ENCODE results near the gene ALPG.
"Not testable (repeated sequence)": the region's sequence is repeated elsewhere in the genome, so short reads cannot be mapped to it uniquely, and the experiment has no call there.

Gene ALPG

DNA sequence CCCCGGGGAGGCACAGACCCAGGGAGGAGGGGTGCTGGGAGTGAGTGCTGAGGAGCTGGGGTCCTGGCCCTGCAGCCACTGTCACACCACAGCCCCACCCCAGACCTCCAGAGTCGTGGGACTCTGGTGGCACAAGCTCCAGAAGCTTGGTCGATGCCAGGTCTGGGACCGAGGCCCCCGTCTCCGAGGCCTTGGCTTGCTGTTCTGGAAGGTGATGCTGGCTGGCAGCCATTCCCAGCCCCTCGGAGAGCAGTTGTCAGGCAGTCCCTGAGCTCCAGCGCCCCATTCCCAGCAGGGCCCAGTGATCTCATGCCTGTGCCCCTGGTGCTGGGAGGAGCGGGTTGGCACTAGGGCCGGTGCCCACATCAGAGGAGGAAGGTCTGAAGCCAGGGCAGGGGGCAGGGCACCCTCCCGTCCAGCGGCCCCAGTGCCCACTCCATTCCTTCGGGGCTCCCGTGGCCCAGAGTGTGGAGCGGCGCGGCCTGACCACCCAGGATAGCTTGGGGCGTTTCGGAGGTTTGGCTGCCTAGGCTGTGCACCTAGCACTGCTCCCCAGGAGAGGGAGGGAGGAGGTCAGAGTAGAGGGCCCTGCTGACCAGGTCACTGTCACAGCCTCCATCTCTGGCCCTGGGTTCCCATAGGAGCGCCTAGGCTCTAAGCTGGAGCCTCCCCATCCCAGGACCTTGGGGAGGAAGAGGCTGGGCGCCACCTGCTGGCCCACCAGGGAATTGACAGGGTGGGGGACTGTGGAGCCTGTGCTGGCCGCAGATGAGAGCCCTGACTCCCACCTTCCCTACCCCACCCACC, 32.5 kb downstream of the ALPG start:
- peak in 1 of 4 experiments; percentile 42 for DNase-seq (ENCODE audit: low read depth in 4 of 4, low spot score in 1 of 4)

- no peak for DNase-seq (ENCODE audit: low read depth in 4 of 4, low spot score in 1 of 4)
Observed at GRCh38 chr2:232439758-232440135, 33.1 kb downstream of the ALPG start.

DNA sequence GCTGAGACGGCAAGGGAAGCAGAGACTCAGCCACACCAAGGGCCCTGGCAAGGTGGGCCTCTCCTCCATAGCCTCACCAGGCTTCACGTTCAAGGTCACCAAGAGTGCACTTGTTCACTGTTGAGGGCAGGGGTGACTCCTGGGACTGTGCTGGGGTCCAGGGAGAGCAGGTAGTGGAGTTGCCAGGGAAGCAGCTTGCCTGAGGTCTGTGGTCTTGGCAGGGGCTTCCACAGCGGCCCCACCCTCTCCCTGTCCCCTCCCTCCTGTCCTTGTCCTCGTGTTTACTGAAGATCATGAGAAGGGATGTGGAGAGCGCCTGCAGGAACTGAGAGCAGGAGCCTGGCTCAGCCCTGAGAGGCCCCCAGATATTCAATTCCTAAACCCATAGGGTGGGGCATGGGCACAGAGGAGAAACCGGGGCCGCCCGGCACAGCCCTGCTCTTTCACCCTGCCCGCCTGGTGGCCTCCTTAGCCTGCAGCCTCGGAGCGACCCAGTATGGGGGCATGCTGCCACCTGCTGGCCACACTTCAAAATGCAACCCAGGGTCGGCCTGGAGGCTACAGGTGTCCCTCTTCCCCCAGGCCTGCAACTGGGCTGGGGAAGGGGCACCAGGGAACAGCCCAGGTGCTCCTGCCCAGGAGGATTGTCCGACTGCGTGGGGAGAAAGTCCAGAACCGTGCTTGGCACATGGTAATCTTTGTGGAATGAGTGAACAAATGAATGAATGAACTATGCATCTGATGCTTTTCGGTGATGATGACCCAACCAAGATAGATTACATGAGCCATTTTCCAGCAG, 33.8 kb downstream of the ALPG start:
- peak; percentile 78 to 94 (median 83) for DNase-seq (ENCODE audit: low read depth in 4 of 4, low spot score in 1 of 4)

GRCh38 chr2:232441147-232441651, 34.6 kb downstream of the ALPG start:
- DNase-seq (ENCODE audit: low read depth in 4 of 4, low spot score in 1 of 4): no peak

- not testable (repeated sequence) for DNase-seq (ENCODE audit: low read depth in 4 of 4, low spot score in 1 of 4)
Observed at GRCh38 chr2:232441922-232442321, 35.3 kb downstream of the ALPG start.

GRCh38 chr2:232442431-232442830, 35.8 kb downstream of the ALPG start:
- not testable (repeated sequence) for DNase-seq (ENCODE audit: low read depth in 4 of 4, low spot score in 1 of 4)

DNA sequence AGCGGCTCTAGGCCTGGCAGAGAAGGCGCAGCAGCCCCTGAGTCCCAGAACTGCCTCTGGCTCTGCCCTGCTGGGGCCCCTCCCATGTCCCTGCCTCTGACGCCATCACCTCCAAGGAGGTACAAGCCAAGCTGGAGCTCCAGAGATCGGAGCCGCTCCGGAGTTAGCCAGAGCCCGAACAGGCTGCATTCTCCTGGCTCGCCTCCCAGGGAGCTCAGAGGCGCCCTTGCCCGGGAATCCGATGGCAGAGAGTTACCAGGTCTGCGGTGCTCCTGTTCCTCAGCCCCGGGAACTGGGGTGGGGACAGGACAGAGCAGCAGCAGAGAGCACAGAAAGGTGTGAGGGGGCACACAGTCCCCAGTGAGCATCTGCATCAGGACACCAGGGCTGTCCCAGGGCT, 36.4 kb downstream of the ALPG start:
- DNase-seq (ENCODE audit: low read depth in 4 of 4, low spot score in 1 of 4): not testable (repeated sequence)

- not testable (repeated sequence) for DNase-seq (ENCODE audit: low read depth in 4 of 4, low spot score in 1 of 4)
Observed at GRCh38 chr2:232443669-232444408, 37.2 kb downstream of the ALPG start.

- DNase-seq (ENCODE audit: low read depth in 4 of 4, low spot score in 1 of 4): peak; percentile 62 to 73 (median 64)
Observed at GRCh38 chr2:232444409-232445148, 37.9 kb downstream of the ALPG start.

- not testable (repeated sequence) for DNase-seq (ENCODE audit: low read depth in 4 of 4, low spot score in 1 of 4)
Observed at GRCh38 chr2:232445149-232445885, 38.7 kb downstream of the ALPG start.

GRCh38 chr2:232446266-232446777, 39.7 kb downstream of the ALPG start:
- not testable (repeated sequence) for DNase-seq (ENCODE audit: low read depth in 4 of 4, low spot score in 1 of 4)

DNA sequence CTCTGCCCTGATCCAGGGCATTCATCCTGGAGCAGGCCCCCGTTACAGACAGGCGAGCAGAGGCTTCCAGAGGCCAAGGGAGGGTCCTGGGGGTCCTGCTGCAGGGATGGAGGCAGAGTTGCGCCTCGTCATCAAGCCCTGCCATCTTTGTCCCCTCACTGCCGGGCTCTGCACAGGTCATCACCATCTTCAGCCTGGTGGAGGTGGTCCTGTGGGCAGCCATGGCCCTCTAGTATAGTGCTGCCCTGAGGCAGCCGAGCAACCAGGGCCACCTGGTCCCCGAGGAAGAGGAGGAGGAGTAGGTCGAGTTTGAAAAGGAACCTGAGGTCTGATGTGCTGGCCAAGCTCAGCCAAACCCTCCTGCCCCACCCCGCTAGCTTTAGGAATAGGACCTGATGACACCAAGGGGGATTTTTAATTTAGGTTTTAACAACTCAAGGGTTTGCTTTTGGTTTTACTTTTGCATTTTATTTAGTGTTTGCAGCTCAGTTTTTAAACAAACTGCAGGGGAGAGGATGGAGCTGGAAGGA, 40.5 kb downstream of the ALPG start:
- DNase-seq (ENCODE audit: low read depth in 4 of 4, low spot score in 1 of 4): no peak

DNA sequence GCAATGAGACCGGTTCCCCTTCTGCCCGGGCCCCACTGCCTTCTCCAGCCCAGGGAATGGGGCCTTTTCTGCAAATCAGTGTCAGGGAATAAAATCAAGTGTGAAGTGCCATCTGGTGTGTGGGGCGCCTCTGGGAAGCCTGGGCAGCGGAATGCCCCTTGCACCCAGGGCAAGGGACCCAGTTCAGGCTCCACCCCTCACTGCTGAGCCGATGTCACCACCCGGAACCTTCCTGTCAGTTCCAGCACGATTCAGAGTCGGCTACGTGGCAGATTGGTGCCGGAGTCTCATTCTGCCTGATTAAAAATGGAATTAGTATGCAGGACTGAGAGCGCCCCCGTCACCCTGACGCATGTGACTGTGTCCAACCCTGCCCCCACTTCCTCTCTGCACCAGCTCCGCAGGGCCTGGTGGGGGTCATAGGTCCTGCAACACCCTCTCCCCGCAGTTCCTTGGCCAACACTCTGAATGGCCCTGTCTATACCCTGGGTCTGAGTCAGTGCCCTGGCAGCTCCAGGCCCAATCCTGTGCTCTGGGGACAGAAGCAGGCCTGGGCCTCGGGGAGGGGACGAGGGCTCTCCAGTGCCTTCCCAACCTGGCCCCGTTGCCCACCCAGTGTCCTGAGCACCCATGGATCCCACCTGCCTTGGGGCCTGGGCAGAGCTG, 41.1 kb downstream of the ALPG start:
- DNase-seq (ENCODE audit: low read depth in 4 of 4, low spot score in 1 of 4): no peak

GRCh38 chr2:232448304-232448690, 41.7 kb downstream of the ALPG start:
- DNase-seq (ENCODE audit: low read depth in 4 of 4, low spot score in 1 of 4): no peak

DNA sequence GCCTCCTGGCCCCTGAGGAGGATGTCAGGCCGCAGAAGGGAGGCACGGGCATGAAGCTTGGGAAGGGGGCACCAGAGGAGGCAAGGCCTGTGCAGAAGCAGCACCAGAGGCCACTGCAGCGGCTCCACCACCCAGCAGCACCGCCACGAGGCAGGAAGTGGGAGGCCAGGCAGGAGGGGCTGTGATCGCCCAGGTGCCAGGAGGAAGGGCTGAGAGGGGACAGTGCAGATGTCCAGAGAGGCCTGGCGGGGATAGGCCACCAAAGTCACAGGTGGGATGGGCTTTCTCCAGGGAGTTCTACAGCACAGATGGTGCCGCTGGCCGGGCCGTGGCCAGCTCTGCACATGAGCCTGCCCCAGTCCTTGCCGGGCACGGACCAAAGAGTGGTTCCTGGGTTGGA, 43.3 kb downstream of the ALPG start:
- DNase-seq (ENCODE audit: low read depth in 4 of 4, low spot score in 1 of 4): no peak

DNA sequence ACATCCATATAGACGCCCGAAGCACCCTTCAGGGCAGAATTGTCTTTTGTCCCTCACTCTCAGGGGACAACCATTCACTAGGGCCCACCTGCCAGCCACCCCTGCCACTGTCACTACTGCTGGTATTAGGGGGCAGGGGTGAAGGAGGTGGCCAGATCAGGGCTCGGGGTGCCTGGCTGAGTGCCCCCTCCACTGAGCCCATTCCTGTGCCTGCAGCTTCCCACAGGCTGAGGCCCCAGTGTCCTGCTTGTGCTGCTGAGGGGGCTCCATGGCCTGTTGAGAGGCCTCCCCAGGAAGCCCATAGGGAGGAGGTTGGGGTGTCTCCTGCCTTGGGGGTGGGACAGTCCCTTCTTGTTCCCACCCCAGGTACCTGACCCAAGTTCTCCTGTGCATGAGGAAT, 45.0 kb downstream of the ALPG start:
- not testable (repeated sequence) for DNase-seq (ENCODE audit: low read depth in 4 of 4, low spot score in 1 of 4)

- no peak for DNase-seq (ENCODE audit: low read depth in 4 of 4, low spot score in 1 of 4)
Observed at GRCh38 chr2:232454630-232455029, 48.0 kb downstream of the ALPG start.

- no peak for DNase-seq (ENCODE audit: low read depth in 4 of 4, low spot score in 1 of 4)
Observed at GRCh38 chr2:232455426-232456255, 49.0 kb downstream of the ALPG start, which contains the start of gene ALPI. Gene ALPI (plus strand): TSS chr2:232456153. CDS start chr2:232456200, 47 bp downstream.
